SU-DHL-6 (cell line): ENCODE data around the gene TAF11.

Source experiments
- EZH2phosphoT487 ChIP-seq: fragments of 200-600 bp; sonication (generic), shearing (Covaris generic); conservative IDR thresholded peaks from 2 replicates; pipeline ENCODE4 v1.6.1; 2018; ENCODE audit warnings: mild to moderate bottlenecking, antibody characterized with exemption, low read length, moderate library complexity, mixed read lengths
- TF ChIP-seq, protein P1 (sequence below): fragments of 200-600 bp; sonication (generic); IDR thresholded peaks from one replicate; pipeline ENCODE4 v1.5.1; 2017; ENCODE audit warnings: antibody characterized with exemption, mild to moderate bottlenecking, low read length, moderate library complexity; ENCODE audit not compliant: insufficient read depth, poor library complexity, severe bottlenecking

GRCh38 chr6:34877869-34878485 is 9.9 kb downstream of the TAF11 start:
- TF ChIP-seq, protein P1, sequence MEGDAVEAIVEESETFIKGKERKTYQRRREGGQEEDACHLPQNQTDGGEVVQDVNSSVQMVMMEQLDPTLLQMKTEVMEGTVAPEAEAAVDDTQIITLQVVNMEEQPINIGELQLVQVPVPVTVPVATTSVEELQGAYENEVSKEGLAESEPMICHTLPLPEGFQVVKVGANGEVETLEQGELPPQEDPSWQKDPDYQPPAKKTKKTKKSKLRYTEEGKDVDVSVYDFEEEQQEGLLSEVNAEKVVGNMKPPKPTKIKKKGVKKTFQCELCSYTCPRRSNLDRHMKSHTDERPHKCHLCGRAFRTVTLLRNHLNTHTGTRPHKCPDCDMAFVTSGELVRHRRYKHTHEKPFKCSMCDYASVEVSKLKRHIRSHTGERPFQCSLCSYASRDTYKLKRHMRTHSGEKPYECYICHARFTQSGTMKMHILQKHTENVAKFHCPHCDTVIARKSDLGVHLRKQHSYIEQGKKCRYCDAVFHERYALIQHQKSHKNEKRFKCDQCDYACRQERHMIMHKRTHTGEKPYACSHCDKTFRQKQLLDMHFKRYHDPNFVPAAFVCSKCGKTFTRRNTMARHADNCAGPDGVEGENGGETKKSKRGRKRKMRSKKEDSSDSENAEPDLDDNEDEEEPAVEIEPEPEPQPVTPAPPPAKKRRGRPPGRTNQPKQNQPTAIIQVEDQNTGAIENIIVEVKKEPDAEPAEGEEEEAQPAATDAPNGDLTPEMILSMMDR, result no peak
- no peak for TF ChIP-seq EZH2phosphoT487
